Mucosa of descending colon (tissue), 3 donors: ENCODE measurements around the gene SLCO1A2. TPM values are rescaled to one million over a fixed set of nuclear protein-coding genes. Genes with fewer than 3 reads are reported as not detected.

Experiments used
- ATAC-seq: fragments of 200-7000 bp; cut with Tn5 transposase; one replicate; pipeline ENCODE4 v1.9.1; 2020; ENCODE audit warnings: mild to moderate bottlenecking, moderate library complexity
- DNase-seq, 3 donors: peaks; one replicate each; pipeline ENCODE4 v3.0.0-alpha.2; 2020
- H3K36me3 ChIP-seq: fragments of 200-600 bp; one replicate; pipeline ENCODE4 v1.8.0; 2021; ENCODE audit warnings: low read depth, mild to moderate bottlenecking
- H3K4me1 ChIP-seq: fragments of 200-600 bp; one replicate; pipeline ENCODE4 v1.8.0; 2021; ENCODE audit warnings: low read depth, mild to moderate bottlenecking
- H3K4me3 ChIP-seq: fragments of 200-600 bp; one replicate; pipeline ENCODE4 v1.8.0; 2021; ENCODE audit warnings: mild to moderate bottlenecking
- H3K9me3 ChIP-seq: fragments of 200-600 bp; one replicate; pipeline ENCODE4 v1.8.0; 2021; ENCODE audit warnings: mild to moderate bottlenecking
- CTCF ChIP-seq: fragments of 200-600 bp; IDR thresholded peaks from one replicate; pipeline ENCODE4 v1.8.0; 2022; ENCODE audit warnings: antibody characterized with exemption, mild to moderate bottlenecking
- intact Hi-C, 2 donors: fragments of 100-400 bp; cut with DNase I in 1 of 2; cut with micrococcal nuclease in 1 of 2; formaldehyde crosslinking; loops; one replicate each; pipeline versions ENCODE4 v1.11.0 to v1.11.1; 2022; cut with DNase I, micrococcal nuclease
- total RNA-seq, 3 donors: library from RNA; stranded (reverse); fragmentation: NEBNext Ultra II Directional in 2 of 3; extraction: Animal tissue kit (Norgen Biotek cat#: 25700) in 2 of 3; gene quantifications; one replicate each; pipeline versions ENCODE4 v1.2.1 to v1.2.4, GENCODE V29; 2021 to 2023
- donor health status: DM: no; HTN: no; CAD: no; lungs with moderate emphysema.
- donor health status: DM: no; HTN: no; CAD: no.
- donor health status: DM: no; HTN: yes; CAD: no.

SLCO1A2 gene
- total RNA-seq, 3 donors from 2014 or later, result not detected

- no peaks in the 10 kb centered on the region for H3K36me3 ChIP-seq
- TF ChIP-seq CTCF, result no peak
- no peak overlapping the region for H3K4me3 ChIP-seq
- intact Hi-C loops, result no loop called here
- no peaks in the 10 kb centered on the region for H3K9me3 ChIP-seq
- DNase-seq, result no peak
- no peak for ATAC-seq
- H3K4me1 ChIP-seq, result no peaks in the 10 kb centered on the region
These were observed 70.5 kb downstream of the SLCO1A2 start for GRCh38 chr12:21264232-21264631.

GRCh38 chr12:21257172-21257571 lies 77.5 kb downstream of the SLCO1A2 start:
- no peak for TF ChIP-seq CTCF
- DNase-seq, result no peak
- Histone ChIP-seq H3K9me3 (no peaks in the 10 kb centered on the region), H3K4me3 (no peak overlapping the region), H3K36me3 (no peaks in the 10 kb centered on the region), H3K4me1 (no peaks in the 10 kb centered on the region)
- intact Hi-C loops, result no loop called here
- ATAC-seq, result no peak

- H3K9me3 ChIP-seq, result no peaks in the 10 kb centered on the region
- intact Hi-C loops, result no loop called here
- no peak for TF ChIP-seq CTCF
- DNase-seq (no peak), ATAC-seq (no peak)
- no peaks in the 10 kb centered on the region for H3K4me1 ChIP-seq
- H3K4me3 ChIP-seq, result no peak overlapping the region
- no peaks in the 10 kb centered on the region for H3K36me3 ChIP-seq
These were observed 82.6 kb downstream of the SLCO1A2 start for GRCh38 chr12:21252070-21252469.

- Histone ChIP-seq H3K9me3 (no peaks in the 10 kb centered on the region), H3K36me3 (no peaks in the 10 kb centered on the region), H3K4me1 (no peaks in the 10 kb centered on the region), H3K4me3 (no peak overlapping the region)
- no peak for DNase-seq
- no peak for ATAC-seq
- intact Hi-C loops, result no loop called here
- no peak for TF ChIP-seq CTCF
These were observed 86.0 kb downstream of the SLCO1A2 start for GRCh38 chr12:21248679-21249078.

- Histone ChIP-seq H3K9me3 (no peaks in the 10 kb centered on the region), H3K36me3 (no peaks in the 10 kb centered on the region), H3K4me3 (no peak overlapping the region), H3K4me1 (no peaks in the 10 kb centered on the region)
- no peak for ATAC-seq
- intact Hi-C loops, result no loop called here
- DNase-seq, result no peak
- no peak for TF ChIP-seq CTCF
These were observed 94.9 kb downstream of the SLCO1A2 start for GRCh38 chr12:21239866-21240265.

- ATAC-seq (no peak), DNase-seq (no peak)
- Histone ChIP-seq H3K9me3 (no peaks in the 10 kb centered on the region), H3K4me3 (no peak overlapping the region), H3K36me3 (no peaks in the 10 kb centered on the region), H3K4me1 (no peaks in the 10 kb centered on the region)
- intact Hi-C loops, result no loop called here
- no peak for TF ChIP-seq CTCF
These were observed 100.3 kb downstream of the SLCO1A2 start for GRCh38 chr12:21234395-21234794.
